Measurements from ENCODE around the gene PRKAR2B. TPM values are rescaled to one million over a fixed set of nuclear protein-coding genes. Genes with fewer than 3 reads are reported as not detected.

PRKAR2B gene
- total and polyA plus RNA-seq, 2 experiments from 2014 or later = 48.8 to 50.6 TPM

DNA sequence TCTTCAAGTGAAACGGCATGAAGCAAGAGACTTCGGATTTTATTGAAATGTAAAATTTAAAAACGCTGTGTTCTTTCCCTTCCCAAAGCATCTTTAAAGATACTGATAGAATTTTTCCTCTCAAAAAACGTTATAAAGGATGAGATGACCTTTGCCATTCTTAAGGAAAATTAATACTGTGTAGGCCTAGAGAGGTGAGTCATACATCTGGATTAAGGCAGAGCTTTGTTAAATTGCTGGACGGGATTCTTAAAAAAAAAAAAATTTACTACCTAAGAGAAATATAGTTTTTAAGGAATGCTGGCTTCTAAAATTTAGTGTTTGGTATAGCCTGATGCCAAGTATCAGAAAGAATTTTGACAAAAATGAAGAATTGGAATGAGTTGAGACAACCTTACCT is 118.0 kb downstream of the PRKAR2B start:
- H3K36me3 Mint-ChIP-seq (ENCODE audit: low read depth) = no peaks in the 10 kb centered on the region
- Histone ChIP-seq H3F3A (replicated peaks; ENCODE audit: low read depth) (no peaks in the 10 kb centered on the region), H3K27ac (ENCODE audit: low read depth) (no peak overlapping the region), H3K4me2 (no peak overlapping the region), H3K79me2 (replicated peaks; ENCODE audit: insufficient read depth) (no peaks in the 10 kb centered on the region), H3K4me1 (ENCODE audit: insufficient read depth) (peaks cover 7% of the 10 kb centered on the region), H4K20me1 (replicated peaks; ENCODE audit: insufficient read depth) (no peaks in the 10 kb centered on the region), H2AFZ (no peak overlapping the region), H3K4me3 (no peak overlapping the region), H3K36me3 (ENCODE audit: insufficient read depth) (no peaks in the 10 kb centered on the region), H3K27me3 (ENCODE audit: insufficient read depth) (no peaks in the 10 kb centered on the region), H3K9me2 (ENCODE audit: insufficient read depth) (no peaks in the 10 kb centered on the region)
- H3K27me3 Mint-ChIP-seq (ENCODE audit: insufficient read depth, low read depth, poor library complexity) = no peaks in the 10 kb centered on the region
- TF ChIP-seq, protein P1, sequence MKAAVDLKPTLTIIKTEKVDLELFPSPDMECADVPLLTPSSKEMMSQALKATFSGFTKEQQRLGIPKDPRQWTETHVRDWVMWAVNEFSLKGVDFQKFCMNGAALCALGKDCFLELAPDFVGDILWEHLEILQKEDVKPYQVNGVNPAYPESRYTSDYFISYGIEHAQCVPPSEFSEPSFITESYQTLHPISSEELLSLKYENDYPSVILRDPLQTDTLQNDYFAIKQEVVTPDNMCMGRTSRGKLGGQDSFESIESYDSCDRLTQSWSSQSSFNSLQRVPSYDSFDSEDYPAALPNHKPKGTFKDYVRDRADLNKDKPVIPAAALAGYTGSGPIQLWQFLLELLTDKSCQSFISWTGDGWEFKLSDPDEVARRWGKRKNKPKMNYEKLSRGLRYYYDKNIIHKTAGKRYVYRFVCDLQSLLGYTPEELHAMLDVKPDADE (IDR thresholded peaks at IDR 0.05) = no peak
- no peak for TF ChIP-seq ZNF462 (CRISPR knock-in tag; IDR thresholded peaks at IDR 0.05)
- TF ChIP-seq STAT1 (IDR thresholded peaks at IDR 0.05; ENCODE audit: unreplicated experiment) = no peak
- no peak for TF ChIP-seq POLR2AphosphoS5 (IDR thresholded peaks at IDR 0.05; ENCODE audit: low read depth)
- TF ChIP-seq, protein P2, sequence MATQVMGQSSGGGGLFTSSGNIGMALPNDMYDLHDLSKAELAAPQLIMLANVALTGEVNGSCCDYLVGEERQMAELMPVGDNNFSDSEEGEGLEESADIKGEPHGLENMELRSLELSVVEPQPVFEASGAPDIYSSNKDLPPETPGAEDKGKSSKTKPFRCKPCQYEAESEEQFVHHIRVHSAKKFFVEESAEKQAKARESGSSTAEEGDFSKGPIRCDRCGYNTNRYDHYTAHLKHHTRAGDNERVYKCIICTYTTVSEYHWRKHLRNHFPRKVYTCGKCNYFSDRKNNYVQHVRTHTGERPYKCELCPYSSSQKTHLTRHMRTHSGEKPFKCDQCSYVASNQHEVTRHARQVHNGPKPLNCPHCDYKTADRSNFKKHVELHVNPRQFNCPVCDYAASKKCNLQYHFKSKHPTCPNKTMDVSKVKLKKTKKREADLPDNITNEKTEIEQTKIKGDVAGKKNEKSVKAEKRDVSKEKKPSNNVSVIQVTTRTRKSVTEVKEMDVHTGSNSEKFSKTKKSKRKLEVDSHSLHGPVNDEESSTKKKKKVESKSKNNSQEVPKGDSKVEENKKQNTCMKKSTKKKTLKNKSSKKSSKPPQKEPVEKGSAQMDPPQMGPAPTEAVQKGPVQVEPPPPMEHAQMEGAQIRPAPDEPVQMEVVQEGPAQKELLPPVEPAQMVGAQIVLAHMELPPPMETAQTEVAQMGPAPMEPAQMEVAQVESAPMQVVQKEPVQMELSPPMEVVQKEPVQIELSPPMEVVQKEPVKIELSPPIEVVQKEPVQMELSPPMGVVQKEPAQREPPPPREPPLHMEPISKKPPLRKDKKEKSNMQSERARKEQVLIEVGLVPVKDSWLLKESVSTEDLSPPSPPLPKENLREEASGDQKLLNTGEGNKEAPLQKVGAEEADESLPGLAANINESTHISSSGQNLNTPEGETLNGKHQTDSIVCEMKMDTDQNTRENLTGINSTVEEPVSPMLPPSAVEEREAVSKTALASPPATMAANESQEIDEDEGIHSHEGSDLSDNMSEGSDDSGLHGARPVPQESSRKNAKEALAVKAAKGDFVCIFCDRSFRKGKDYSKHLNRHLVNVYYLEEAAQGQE (IDR thresholded peaks at IDR 0.05; ENCODE audit: unreplicated experiment) = no peak
- TF ChIP-seq EZH2phosphoT487 (IDR thresholded peaks at IDR 0.05; ENCODE audit: unreplicated experiment) = no peak
- TF ChIP-seq ZNF114 (CRISPR knock-in tag; IDR thresholded peaks at IDR 0.05) = no peak
- TF ChIP-seq NANOG (IDR thresholded peaks at IDR 0.05; ENCODE audit: borderline replicate concordance) = no peak
- TF ChIP-seq JUNB (IDR thresholded peaks at IDR 0.05; ENCODE audit: unreplicated experiment) = no peak
- H3K4me3 Mint-ChIP-seq = no peak overlapping the region
- H3K4me1 Mint-ChIP-seq = peaks cover 15% of the 10 kb centered on the region; the same call in 2 of the 3 replicates
- no peak for ATAC-seq
- DNase-seq (ENCODE audit: low spot score) = no peak
- H3K27ac Mint-ChIP-seq = no peak overlapping the region
- no peaks in the 10 kb centered on the region for H3K9me3 Mint-ChIP-seq

All from GM23338 (cell line).